NCI-H526 (cell line): ENCODE data around the gene OLA1.
"Not testable (repeated sequence)": the region's sequence is repeated elsewhere in the genome, so short reads cannot be mapped to it uniquely, and the experiment has no call there.

ENCODE experiments used
- DNase-seq, 2 experiments: peaks; one replicate each; lab custom pipeline; 2025; lab: John Stamatoyannopoulos, UW

The OLA1 gene

GRCh38 chr2:174248187-174248997 lies at the start of gene OLA1:
OLA1 (minus strand) TSS chr2:174248532; CDS start chr2:174246815, 1,717 bp downstream.
- peak; percentile 85 to 98 for DNase-seq

DNA sequence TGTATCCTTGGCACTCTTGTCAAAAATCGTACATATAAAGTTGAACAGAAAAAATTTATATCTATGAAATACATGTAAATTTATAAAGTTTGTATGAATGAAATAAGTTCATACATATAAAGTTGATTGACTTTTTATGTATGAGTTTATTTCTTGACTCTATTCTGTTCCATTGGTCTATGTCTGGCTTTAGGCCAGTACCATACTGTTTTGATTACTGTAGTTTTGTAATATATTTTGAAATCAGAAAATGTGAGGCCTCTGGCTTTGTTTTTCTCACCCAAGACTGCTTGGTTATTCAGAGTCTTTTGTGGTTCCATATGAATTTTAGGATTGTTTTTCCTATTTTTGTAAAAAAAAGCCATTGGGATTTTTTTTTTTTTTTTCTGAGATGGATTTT lies 44.6 kb upstream of the OLA1 start:
- DNase-seq, result no peak

DNA sequence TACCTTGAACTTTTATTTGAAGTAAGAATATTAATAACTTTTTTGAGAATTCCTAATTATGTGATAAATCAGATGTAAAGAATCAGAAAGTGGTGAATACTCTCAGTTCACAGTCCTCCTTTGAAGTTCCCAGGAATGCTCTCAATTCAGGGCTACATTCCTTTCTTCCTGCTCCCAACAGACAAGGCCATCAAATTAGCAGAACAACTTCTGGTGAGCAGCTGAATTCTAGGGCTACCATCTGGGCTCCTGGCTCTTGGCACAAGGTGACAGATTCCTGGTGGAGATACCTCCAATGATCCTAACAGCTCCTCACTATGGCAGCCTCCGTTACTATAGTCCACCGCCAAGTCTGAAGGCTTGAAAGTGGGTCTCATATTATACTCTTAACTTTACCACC lies 37.8 kb upstream of the OLA1 start:
- no peak for DNase-seq

DNA sequence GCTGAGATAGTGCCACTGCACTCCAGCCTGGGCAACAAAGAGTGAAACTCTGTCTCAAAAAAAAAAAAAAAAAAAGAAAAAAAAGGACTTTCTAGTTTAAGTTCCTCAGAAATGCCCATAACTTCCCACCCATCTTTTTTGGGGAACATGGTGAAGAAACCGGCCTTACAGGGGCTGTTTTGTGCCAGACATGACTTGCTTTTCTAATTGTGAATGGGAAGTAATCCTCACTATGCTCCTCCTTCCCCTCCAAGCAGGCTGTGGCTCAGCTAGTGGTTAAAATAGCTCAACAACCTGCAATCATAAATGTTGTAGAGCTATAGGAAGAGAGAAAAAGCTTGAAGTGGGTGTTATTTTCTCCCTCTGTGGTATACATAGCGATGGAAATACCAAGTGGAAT lies 34.1 kb upstream of the OLA1 start:
- DNase-seq, result no peak

- no peak for DNase-seq
Observed at GRCh38 chr2:174281736-174282135, 33.4 kb upstream of the OLA1 start.

- no peak for DNase-seq
Observed at GRCh38 chr2:174280596-174280995, 32.3 kb upstream of the OLA1 start.

GRCh38 chr2:174270263-174270662 lies 21.9 kb upstream of the OLA1 start:
- not testable (repeated sequence) for DNase-seq

- no peak for DNase-seq
Observed at GRCh38 chr2:174266288-174266687, 18.0 kb upstream of the OLA1 start.

DNA sequence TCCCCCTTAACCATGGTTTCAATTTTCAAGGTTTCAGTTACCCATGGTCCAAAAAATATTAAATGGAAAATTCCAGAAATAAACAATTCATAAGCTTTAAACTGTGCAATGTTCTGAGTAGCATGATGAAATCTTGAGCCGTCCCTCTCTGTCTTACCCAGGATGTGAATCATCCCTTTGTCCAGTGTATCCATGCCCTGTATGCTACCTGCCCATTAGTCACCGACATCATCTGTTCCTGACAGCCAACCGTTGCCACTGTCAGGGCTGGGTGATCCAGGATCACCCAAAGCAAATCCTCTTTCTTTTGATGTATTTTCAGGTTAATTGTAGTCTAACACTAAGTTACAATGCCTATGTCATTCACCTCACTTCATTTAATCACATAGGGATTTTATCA lies 15.7 kb upstream of the OLA1 start:
- DNase-seq, result no peak

DNA sequence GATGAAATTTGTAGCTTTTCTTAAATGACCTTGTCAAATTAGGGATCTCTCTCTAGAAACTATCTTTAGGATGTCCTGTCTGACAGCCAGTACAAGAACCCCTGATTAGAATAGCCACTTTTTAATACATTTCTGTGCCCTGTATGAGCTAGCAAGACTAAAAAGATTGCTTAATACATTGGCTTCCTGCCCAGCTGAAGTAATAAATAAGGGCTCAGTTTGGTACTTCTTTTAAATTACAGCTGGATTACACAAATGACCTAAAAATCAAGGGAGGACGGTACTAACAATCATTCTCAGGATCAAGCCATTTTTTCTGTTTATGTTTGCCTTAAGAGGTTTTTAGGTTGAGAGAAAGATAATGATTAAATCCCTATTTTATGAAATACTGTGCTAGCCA lies 11.6 kb upstream of the OLA1 start:
- DNase-seq, result no peak

DNA sequence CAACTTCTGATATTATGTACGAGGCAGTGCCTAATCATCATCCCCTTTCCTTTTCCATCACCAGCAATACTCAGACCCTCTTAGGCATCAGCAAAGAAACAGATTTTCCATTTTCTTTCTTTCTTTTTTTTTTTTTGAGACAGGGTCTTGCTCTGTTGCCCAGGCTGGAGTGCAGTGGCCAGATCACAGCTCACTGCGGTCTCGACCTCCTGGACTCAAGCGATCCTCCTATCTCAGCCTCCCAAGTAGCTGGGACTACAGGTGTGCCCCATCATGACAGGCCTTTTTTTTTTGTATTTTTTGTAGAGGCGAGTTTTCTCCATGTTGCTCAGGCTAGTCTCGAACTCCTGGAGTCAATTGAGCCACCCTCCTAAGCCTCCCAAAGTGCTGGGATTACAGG lies 5.9 kb upstream of the OLA1 start:
- no peak for DNase-seq

- no peak for DNase-seq
Observed at GRCh38 chr2:174248998-174249592, 763 bp upstream of the OLA1 start.

DNA sequence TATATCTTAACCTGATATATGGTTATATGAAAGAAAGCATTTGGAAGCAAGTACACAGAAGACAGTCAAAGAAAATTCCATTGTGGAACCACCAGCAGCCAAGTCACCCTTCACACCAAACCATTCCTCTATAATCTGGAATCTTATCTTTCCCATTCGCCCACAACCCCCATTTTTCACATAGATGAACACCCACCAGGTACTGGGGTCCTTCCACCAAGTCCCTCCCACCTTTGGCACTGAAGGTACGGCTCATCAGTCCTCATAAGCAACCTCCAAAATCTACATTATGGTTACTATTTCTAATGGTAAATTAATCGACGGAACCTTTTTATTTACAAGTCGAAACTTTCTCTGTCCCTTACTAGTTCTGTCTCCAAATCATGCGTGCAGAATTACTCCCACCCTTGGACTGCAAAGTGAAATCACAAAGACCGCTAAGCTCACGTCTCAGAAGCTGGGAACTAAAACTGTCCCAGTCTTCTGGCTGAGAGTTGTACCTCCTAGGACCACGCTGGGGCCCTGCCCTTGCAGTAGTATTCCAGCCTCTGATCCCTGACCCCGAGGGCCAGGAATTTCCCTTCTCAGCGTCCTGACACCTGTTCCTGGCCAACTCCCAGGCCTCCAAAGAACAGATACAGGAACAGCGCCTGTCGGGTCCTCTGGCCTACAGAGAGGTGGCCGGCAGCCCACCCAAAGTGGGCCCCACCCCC lies 702 bp downstream of the OLA1 start:
- DNase-seq, result peak in 1 of 2 experiments; percentile 51

- peak in 1 of 2 experiments; percentile 14 for DNase-seq
Observed at GRCh38 chr2:174246944-174247381, 1.4 kb downstream of the OLA1 start.

DNA sequence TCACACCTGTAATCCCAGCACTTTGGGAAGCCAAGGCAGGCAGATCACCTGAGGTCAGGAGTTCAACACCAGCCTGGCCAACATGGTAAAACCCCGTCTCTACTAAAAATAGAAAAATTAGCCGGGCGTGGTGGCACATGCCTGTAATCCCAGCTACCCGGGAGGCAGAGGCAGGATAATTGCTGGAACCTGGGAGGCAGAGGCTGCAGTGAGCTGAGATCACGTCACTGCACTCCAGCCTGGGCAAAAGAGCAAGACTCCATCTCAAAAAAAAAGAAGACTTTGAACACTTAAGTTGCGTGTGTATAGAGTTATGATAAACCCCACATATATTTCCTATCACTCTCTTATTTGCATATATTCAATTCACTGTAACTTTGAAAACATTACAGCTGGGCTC lies 2.7 kb downstream of the OLA1 start:
- DNase-seq, result not testable (repeated sequence)

GRCh38 chr2:174245065-174245464 lies 3.3 kb downstream of the OLA1 start:
- DNase-seq, result no peak

DNA sequence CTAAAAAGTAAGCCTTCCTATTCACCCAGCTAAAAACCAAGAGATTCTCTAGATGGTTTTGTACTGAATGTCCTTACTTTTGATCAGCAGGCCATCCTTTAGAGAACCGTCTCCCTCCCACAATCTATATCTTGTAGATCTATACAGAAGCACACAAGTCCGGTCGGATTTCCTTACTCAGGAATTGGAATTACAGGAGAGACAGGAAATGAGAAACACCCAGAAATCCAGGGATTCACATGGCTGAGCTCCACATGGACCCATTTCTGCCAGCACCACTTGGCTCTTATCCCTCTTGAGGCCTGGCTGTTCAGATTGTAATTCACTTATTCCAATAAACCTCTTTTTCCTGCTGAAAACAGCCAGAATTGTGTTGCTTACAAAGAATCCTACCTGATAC lies 4.5 kb downstream of the OLA1 start:
- DNase-seq, result no peak

DNA sequence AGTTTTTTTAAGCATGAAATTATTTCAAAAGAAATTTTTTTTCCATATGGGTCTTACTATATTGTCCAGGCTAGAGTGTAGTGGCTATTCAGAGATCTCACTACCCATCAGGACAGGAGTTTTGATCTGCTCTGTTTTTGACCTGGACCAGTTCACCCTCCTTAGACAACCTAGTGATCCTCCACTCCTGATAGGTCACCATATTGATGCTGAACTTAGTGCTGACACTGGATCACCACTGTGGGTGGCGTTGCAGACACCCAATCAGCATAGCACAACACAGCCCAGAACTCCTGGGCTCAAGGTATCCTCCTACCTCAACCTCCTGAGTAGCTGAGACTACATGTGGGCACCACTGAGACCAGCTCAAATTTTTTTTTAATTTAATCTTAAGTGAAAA lies 8.2 kb downstream of the OLA1 start:
- no peak for DNase-seq

GRCh38 chr2:174236429-174236828 lies 11.9 kb downstream of the OLA1 start:
- DNase-seq, result no peak

DNA sequence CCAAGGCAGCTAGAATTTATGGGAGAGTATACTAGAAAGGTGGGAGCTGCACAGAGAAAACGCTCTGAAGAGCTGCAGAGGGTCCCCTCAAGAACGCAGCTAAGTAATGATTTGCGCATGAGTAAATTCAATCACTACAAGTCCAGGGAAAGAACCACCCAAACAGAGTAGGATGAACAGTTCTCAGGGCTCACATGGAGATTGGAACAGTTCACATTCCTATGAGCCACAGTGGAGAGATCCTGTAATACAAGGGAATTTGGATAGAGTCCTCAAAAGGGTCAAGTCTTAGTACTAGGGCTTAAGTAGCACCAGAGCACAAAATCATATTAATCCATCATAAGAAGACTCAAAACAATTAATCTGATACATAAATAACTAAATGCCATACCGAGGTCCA lies 12.7 kb downstream of the OLA1 start:
- no peak for DNase-seq

- no peak for DNase-seq
Observed at GRCh38 chr2:174233771-174234275, 14.5 kb downstream of the OLA1 start.

GRCh38 chr2:174227748-174228147 lies 20.6 kb downstream of the OLA1 start:
- no peak for DNase-seq
